Measurements from ENCODE around the gene PSME4. TPM values are rescaled to one million over a fixed set of nuclear protein-coding genes. Genes with fewer than 3 reads are reported as not detected.
A peak's percentile ranks its signal among the peaks of the same experiment; 100 is the strongest.

Gene PSME4
- total and polyA plus RNA-seq, 2 experiments from 2014 or later: 44.7 to 98.6 TPM

DNA sequence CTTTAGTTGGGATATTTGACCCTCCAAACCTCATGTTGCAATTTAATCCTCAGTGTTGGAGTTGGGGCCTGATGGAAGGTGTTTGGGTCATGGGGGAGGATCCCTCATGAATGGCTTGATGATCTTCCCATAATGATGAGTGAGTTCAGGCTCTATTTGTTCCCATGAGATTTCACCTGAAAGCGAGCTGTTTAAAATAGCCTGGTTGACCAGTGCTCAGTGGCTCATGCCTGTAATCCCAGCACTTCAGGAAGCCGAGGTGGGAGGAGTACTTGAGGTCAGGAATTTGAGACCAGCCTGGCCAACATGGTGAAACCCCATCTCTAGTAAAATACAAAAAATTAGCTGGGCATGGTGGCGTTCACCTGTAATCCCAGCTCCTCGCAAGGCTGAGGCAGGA lies 14.9 kb upstream of the PSME4 start (continued):
- TF ChIP-seq, protein P1, sequence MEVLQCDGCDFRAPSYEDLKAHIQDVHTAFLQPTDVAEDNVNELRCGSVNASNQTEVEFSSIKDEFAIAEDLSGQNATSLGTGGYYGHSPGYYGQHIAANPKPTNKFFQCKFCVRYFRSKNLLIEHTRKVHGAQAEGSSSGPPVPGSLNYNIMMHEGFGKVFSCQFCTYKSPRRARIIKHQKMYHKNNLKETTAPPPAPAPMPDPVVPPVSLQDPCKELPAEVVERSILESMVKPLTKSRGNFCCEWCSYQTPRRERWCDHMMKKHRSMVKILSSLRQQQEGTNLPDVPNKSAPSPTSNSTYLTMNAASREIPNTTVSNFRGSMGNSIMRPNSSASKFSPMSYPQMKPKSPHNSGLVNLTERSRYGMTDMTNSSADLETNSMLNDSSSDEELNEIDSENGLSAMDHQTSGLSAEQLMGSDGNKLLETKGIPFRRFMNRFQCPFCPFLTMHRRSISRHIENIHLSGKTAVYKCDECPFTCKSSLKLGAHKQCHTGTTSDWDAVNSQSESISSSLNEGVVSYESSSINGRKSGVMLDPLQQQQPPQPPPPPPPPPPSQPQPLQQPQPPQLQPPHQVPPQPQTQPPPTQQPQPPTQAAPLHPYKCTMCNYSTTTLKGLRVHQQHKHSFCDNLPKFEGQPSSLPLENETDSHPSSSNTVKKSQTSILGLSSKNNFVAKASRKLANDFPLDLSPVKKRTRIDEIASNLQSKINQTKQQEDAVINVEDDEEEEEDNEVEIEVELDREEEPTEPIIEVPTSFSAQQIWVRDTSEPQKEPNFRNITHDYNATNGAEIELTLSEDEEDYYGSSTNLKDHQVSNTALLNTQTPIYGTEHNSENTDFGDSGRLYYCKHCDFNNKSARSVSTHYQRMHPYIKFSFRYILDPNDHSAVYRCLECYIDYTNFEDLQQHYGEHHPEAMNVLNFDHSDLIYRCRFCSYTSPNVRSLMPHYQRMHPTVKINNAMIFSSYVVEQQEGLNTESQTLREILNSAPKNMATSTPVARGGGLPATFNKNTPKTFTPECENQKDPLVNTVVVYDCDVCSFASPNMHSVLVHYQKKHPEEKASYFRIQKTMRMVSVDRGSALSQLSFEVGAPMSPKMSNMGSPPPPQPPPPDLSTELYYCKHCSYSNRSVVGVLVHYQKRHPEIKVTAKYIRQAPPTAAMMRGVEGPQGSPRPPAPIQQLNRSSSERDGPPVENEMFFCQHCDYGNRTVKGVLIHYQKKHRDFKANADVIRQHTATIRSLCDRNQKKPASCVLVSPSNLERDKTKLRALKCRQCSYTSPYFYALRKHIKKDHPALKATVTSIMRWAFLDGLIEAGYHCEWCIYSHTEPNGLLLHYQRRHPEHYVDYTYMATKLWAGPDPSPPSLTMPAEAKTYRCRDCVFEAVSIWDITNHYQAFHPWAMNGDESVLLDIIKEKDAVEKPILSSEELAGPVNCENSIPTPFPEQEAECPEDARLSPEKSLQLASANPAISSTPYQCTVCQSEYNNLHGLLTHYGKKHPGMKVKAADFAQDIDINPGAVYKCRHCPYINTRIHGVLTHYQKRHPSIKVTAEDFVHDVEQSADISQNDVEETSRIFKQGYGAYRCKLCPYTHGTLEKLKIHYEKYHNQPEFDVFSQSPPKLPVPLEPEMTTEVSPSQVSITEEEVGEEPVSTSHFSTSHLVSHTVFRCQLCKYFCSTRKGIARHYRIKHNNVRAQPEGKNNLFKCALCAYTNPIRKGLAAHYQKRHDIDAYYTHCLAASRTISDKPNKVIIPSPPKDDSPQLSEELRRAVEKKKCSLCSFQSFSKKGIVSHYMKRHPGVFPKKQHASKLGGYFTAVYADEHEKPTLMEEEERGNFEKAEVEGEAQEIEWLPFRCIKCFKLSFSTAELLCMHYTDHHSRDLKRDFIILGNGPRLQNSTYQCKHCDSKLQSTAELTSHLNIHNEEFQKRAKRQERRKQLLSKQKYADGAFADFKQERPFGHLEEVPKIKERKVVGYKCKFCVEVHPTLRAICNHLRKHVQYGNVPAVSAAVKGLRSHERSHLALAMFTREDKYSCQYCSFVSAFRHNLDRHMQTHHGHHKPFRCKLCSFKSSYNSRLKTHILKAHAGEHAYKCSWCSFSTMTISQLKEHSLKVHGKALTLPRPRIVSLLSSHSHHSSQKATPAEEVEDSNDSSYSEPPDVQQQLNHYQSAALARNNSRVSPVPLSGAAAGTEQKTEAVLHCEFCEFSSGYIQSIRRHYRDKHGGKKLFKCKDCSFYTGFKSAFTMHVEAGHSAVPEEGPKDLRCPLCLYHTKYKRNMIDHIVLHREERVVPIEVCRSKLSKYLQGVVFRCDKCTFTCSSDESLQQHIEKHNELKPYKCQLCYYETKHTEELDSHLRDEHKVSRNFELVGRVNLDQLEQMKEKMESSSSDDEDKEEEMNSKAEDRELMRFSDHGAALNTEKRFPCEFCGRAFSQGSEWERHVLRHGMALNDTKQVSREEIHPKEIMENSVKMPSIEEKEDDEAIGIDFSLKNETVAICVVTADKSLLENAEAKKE (CRISPR knock-in tag; IDR thresholded peaks at IDR 0.05): no peak

DNA sequence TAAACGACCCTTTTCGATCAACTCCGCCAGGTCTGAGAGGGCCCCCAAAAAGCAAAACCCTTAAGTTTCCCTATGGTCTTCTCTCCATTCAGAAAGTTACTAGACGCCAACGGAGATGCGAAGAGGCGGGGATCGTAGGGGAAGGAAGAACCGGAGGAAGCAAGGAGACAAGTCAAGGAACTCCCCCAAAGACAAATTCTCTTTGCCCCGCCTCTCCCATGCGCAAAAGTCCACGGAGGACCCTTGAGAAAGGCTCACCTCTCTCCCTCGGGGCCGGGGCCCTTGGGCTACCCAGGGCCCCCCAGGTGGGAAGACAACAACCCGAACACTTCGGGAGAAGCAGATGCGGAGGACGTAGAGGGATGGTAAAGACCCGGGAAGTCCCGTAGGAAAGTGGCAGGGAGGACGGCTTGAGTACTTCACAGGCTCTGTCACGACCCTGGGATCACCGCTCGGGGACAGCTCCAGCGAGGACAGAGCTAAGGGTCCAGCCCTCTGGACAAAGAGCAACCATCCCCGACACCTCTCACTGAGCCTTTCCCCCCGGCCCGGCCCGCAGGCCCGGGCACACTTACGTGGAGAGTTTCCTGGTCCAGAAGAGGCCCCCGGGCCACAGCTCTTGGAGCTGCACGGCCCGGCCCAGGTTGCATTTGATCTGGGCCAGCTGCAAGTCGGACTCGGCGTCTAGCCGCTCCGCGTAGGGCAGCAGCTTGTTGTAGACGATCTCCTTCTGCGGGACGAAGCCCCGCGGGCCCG lies 647 bp downstream of the PSME4 start:
- Mint-ChIP-seq H3K27me3 (ENCODE audit: insufficient read depth, low read depth, poor library complexity) (peaks cover 6% of the 10 kb centered on the region), H3K36me3 (ENCODE audit: low read depth) (no peaks in the 10 kb centered on the region; the same call in 1 of the 3 replicates), H3K27ac (peak overlapping the region; percentile 86), H3K4me1 (peaks cover 19% of the 10 kb centered on the region), H3K4me3 (peak overlapping the region; percentile 91), H3K9me3 (no peaks in the 10 kb centered on the region)
- Histone ChIP-seq H3K36me3 (ENCODE audit: insufficient read depth) (no peaks in the 10 kb centered on the region), H2AFZ (no peak overlapping the region), H3K4me2 (peak overlapping the region; percentile 99), H3K4me1 (ENCODE audit: insufficient read depth) (peaks cover 17% of the 10 kb centered on the region), H3K9me2 (ENCODE audit: insufficient read depth) (no peaks in the 10 kb centered on the region), H3K27me3 (ENCODE audit: insufficient read depth) (no peaks in the 10 kb centered on the region), H3K4me3 (peak overlapping the region; percentile 65), H4K20me1 (replicated peaks; ENCODE audit: insufficient read depth) (peaks cover 22% of the 10 kb centered on the region), H3K27ac (ENCODE audit: low read depth) (peak overlapping the region; percentile 84; the same call in 1 of the 2 replicates), H3F3A (replicated peaks; ENCODE audit: low read depth) (0 out of 2 replicates have a peak, but pooled peaks cover 4% of the 10 kb centered on the region), H3K79me2 (replicated peaks; ENCODE audit: insufficient read depth) (peaks cover 53% of the 10 kb centered on the region)
- DNase-seq (ENCODE audit: low spot score) (peak; percentile 39), ATAC-seq (peak; percentile 34)
- no peak for TF ChIP-seq STAT1 (IDR thresholded peaks at IDR 0.05; ENCODE audit: unreplicated experiment)
- TF ChIP-seq CREB1 (CRISPR knock-in tag; IDR thresholded peaks at IDR 0.05; ENCODE audit: low read depth): no peak
- no peak for TF ChIP-seq ZNF114 (CRISPR knock-in tag; IDR thresholded peaks at IDR 0.05)
- TF ChIP-seq POLR2AphosphoS5 (IDR thresholded peaks at IDR 0.05; ENCODE audit: low read depth): no peak
- TF ChIP-seq JUNB (IDR thresholded peaks at IDR 0.05; ENCODE audit: unreplicated experiment): no peak
- TF ChIP-seq, protein P2, sequence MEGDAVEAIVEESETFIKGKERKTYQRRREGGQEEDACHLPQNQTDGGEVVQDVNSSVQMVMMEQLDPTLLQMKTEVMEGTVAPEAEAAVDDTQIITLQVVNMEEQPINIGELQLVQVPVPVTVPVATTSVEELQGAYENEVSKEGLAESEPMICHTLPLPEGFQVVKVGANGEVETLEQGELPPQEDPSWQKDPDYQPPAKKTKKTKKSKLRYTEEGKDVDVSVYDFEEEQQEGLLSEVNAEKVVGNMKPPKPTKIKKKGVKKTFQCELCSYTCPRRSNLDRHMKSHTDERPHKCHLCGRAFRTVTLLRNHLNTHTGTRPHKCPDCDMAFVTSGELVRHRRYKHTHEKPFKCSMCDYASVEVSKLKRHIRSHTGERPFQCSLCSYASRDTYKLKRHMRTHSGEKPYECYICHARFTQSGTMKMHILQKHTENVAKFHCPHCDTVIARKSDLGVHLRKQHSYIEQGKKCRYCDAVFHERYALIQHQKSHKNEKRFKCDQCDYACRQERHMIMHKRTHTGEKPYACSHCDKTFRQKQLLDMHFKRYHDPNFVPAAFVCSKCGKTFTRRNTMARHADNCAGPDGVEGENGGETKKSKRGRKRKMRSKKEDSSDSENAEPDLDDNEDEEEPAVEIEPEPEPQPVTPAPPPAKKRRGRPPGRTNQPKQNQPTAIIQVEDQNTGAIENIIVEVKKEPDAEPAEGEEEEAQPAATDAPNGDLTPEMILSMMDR (conservative IDR thresholded peaks at IDR 0.05; ENCODE audit: low read depth in 2 of 2): no peak
- TF ChIP-seq, protein P3, sequence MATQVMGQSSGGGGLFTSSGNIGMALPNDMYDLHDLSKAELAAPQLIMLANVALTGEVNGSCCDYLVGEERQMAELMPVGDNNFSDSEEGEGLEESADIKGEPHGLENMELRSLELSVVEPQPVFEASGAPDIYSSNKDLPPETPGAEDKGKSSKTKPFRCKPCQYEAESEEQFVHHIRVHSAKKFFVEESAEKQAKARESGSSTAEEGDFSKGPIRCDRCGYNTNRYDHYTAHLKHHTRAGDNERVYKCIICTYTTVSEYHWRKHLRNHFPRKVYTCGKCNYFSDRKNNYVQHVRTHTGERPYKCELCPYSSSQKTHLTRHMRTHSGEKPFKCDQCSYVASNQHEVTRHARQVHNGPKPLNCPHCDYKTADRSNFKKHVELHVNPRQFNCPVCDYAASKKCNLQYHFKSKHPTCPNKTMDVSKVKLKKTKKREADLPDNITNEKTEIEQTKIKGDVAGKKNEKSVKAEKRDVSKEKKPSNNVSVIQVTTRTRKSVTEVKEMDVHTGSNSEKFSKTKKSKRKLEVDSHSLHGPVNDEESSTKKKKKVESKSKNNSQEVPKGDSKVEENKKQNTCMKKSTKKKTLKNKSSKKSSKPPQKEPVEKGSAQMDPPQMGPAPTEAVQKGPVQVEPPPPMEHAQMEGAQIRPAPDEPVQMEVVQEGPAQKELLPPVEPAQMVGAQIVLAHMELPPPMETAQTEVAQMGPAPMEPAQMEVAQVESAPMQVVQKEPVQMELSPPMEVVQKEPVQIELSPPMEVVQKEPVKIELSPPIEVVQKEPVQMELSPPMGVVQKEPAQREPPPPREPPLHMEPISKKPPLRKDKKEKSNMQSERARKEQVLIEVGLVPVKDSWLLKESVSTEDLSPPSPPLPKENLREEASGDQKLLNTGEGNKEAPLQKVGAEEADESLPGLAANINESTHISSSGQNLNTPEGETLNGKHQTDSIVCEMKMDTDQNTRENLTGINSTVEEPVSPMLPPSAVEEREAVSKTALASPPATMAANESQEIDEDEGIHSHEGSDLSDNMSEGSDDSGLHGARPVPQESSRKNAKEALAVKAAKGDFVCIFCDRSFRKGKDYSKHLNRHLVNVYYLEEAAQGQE (IDR thresholded peaks at IDR 0.05; ENCODE audit: unreplicated experiment): no peak
- no peak for TF ChIP-seq ZNF331 (CRISPR knock-in tag; IDR thresholded peaks at IDR 0.05; ENCODE audit: low read depth)
- TF ChIP-seq EZH2phosphoT487 (IDR thresholded peaks at IDR 0.05; ENCODE audit: unreplicated experiment): no peak
- no peak for TF ChIP-seq EZH2 (IDR thresholded peaks at IDR 0.05; ENCODE audit: low read depth, unreplicated experiment)
- no peak for TF ChIP-seq NANOG (IDR thresholded peaks at IDR 0.05; ENCODE audit: borderline replicate concordance)

Data from GM23338 (cell line).